SK-N-SH (cell line): ENCODE measurements around the gene HHAT. TPM values are rescaled to one million over a fixed set of nuclear protein-coding genes. Genes with fewer than 3 reads are reported as not detected.

Experiments used
- CTCF ChIA-PET: fragments of 300-600, 350-600 bp; formaldehyde crosslinking; extraction: SDS; loops from one replicate; lab custom pipeline; 2021; lab: Yijun Ruan, JAX
- POLR2A ChIA-PET: fragments of 350-600 bp; sonication (Branson Sonifier 250); formaldehyde crosslinking; extraction: SDS; loops from one replicate; lab custom pipeline; 2020; ENCODE audit warnings: antibody characterized with exemption, inconsistent platforms; lab: Yijun Ruan, JAX
- DNase-seq: peaks from one replicate; pipeline ENCODE4 v3.0.0; 2012
- H2AFZ ChIP-seq: fragments of 200-600 bp; sonication (generic); 2 replicates; pipeline ENCODE4 v1.8.1; 2016; ENCODE audit warnings: antibody characterized with exemption, mild to moderate bottlenecking, low read depth
- H3F3A ChIP-seq: fragments of 200-600 bp; sonication (generic); replicated peaks from 2 replicates; pipeline ENCODE3; 2016; ENCODE audit warnings: antibody characterized with exemption, mild to moderate bottlenecking; ENCODE audit not compliant: insufficient read depth
- H3K27ac ChIP-seq, 2 experiments: fragments of 200-500 bp in 1 of 2; fragments of 200-600 bp in 1 of 2; sonication (Bioruptor generic) in 1 of 2; sonication (generic), shearing (Covaris generic) in 1 of 2; 2 replicates each; pipeline versions ENCODE4 v1.5.1 to v1.6.1; 2014 to 2016; ENCODE audit warnings: low read depth in 2 of 2, inconsistent platforms in 1 of 2, low read length in 1 of 2, mild to moderate bottlenecking in 1 of 2, mixed read lengths in 1 of 2
- H3K27me3 ChIP-seq: fragments of 200-600 bp; sonication (generic), shearing (Covaris generic); 2 replicates; pipeline ENCODE4 v1.6.1; 2016; ENCODE audit warnings: mixed run types; ENCODE audit not compliant: insufficient read depth
- H3K36me3 ChIP-seq, 2 experiments: fragments of 200-500 bp in 1 of 2; fragments of 200-600 bp in 1 of 2; sonication (Bioruptor generic) in 1 of 2; sonication (generic) in 1 of 2; replicated peaks in 1 of 2; 2 replicates each; pipeline versions ENCODE3 to v1.5.1; 2014 to 2016; ENCODE audit warnings: low read length in 1 of 2, mild to moderate bottlenecking in 1 of 2; ENCODE audit not compliant: insufficient read depth in 2 of 2, control insufficient read depth in 1 of 2
- H3K4me1 ChIP-seq, 2 experiments: fragments of 200-500 bp in 1 of 2; fragments of 200-600 bp in 1 of 2; sonication (Bioruptor generic) in 1 of 2; sonication (generic), shearing (Covaris generic) in 1 of 2; 2 replicates each; pipeline versions ENCODE4 v1.5.1 to v1.6.1; 2014 to 2016; ENCODE audit warnings: low read depth in 1 of 2, low read length in 1 of 2, mixed run types in 1 of 2; ENCODE audit not compliant: insufficient read depth in 2 of 2, control insufficient read depth in 1 of 2
- H3K4me2 ChIP-seq: fragments of 200-600 bp; sonication (generic), shearing (Covaris generic); 2 replicates; pipeline ENCODE4 v1.6.1; 2017; ENCODE audit warnings: mixed run types
- H3K4me3 ChIP-seq, 2 experiments: fragments of 200-500 bp in 1 of 2; fragments of 200-600 bp in 1 of 2; sonication (Bioruptor generic) in 1 of 2; sonication (generic), shearing (Covaris generic) in 1 of 2; 2 replicates each; pipeline versions ENCODE4 v1.5.1 to v1.8.1; 2014 to 2016; ENCODE audit warnings: low read depth in 2 of 2, inconsistent platforms in 1 of 2, low read length in 1 of 2, mild to moderate bottlenecking in 1 of 2, mixed read lengths in 1 of 2, moderate library complexity in 1 of 2
- H3K79me2 ChIP-seq: fragments of 200-600 bp; sonication (generic); 2 replicates; pipeline ENCODE4 v1.8.1; 2017; ENCODE audit warnings: mild to moderate bottlenecking; ENCODE audit not compliant: insufficient read depth
- H3K9ac ChIP-seq: fragments of 200-600 bp; sonication (generic); 2 replicates; pipeline ENCODE4 v1.6.1; 2017; ENCODE audit warnings: mixed run types
- H3K9me2 ChIP-seq: fragments of 200-600 bp; sonication (generic); 2 replicates; pipeline ENCODE4 v1.6.1; 2017; ENCODE audit warnings: mixed run types
- H3K9me3 ChIP-seq: fragments of 200-600 bp; sonication (generic); 2 replicates; pipeline ENCODE4 v1.6.1; 2017; ENCODE audit warnings: mixed run types, mild to moderate bottlenecking, moderate library complexity
- H4K20me1 ChIP-seq: fragments of 200-600 bp; sonication (generic); 2 replicates; pipeline ENCODE4 v1.6.1; 2017; ENCODE audit warnings: mild to moderate bottlenecking, mixed run types; ENCODE audit not compliant: insufficient read depth
- EP300 ChIP-seq, 2 experiments: IDR thresholded peaks; 2 replicates each; pipeline versions ENCODE4 v1.4.0 to v1.6.1; 2012; ENCODE audit warnings: borderline replicate concordance in 1 of 2, low read depth in 1 of 2, low read length in 1 of 2
- EZH2phosphoT487 ChIP-seq: fragments of 200-600 bp; sonication (generic); IDR thresholded peaks from 2 replicates; pipeline ENCODE4 v1.6.1; 2017; ENCODE audit warnings: low read depth, mixed run types, mild to moderate bottlenecking, antibody characterized with exemption, moderate library complexity, borderline replicate concordance
- FOXJ3 ChIP-seq: sonication (generic); formaldehyde crosslinking; IDR thresholded peaks from 2 replicates; pipeline ENCODE4 v1.5.1; 2020; ENCODE audit warnings: mild to moderate bottlenecking, missing genetic modification reagents
- GABPA ChIP-seq: IDR thresholded peaks from 2 replicates; pipeline ENCODE4 v1.4.0; 2012; ENCODE audit warnings: low read depth, mild to moderate bottlenecking
- JUND ChIP-seq: IDR thresholded peaks from 2 replicates; pipeline ENCODE4 v1.4.0; 2012
- NFIC ChIP-seq: IDR thresholded peaks from 2 replicates; pipeline ENCODE4 v1.4.0; 2012; ENCODE audit warnings: borderline replicate concordance
- POLR2AphosphoS5 ChIP-seq: IDR thresholded peaks from 2 replicates; pipeline ENCODE4 v1.6.1; 2012; ENCODE audit warnings: low read depth, low read length
- RFX5 ChIP-seq: IDR thresholded peaks from 2 replicates; pipeline ENCODE4 v1.6.1; 2012; ENCODE audit warnings: mild to moderate bottlenecking, improper control_type of control experiment, low read length
- TCF12 ChIP-seq: IDR thresholded peaks from 2 replicates; pipeline ENCODE4 v1.4.0; 2012
- TEAD4 ChIP-seq: IDR thresholded peaks from 2 replicates; pipeline ENCODE4 v1.4.0; 2012; ENCODE audit warnings: mild to moderate bottlenecking, borderline replicate concordance; ENCODE audit not compliant: insufficient read depth
- WGBS: methylation state at CpG from one replicate; pipeline ENCODE4 v1.1.6; 2017; ENCODE audit warnings: low lambda C conversion rate; 5-methylcytosine and 5-hydroxymethylcytosine counted together
- polyA plus RNA-seq, 3 experiments: library from polyadenylated mRNA; depleted of rRNA; stranded (reverse); fragments of >200 nt; gene quantifications; 2 replicates each; pipeline ENCODE4 v1.2.3, GENCODE V29; 2012
- TF ChIP-seq, protein P1 (sequence below): fragments of 150-350 bp; IDR thresholded peaks from 2 replicates; pipeline ENCODE4 v1.6.1; 2017; ENCODE audit warnings: antibody characterized with exemption, low read length, low read depth, borderline replicate concordance
- TF ChIP-seq, protein P2 (sequence below): fragments of 150-350 bp; IDR thresholded peaks from 2 replicates; pipeline ENCODE4 v1.6.1; 2016; ENCODE audit warnings: mild to moderate bottlenecking, low read depth, low read length

HHAT gene
- polyA plus RNA-seq, 1 of the 3 experiments (the other 2 are of a cell fraction) = 8.1 TPM

DNA sequence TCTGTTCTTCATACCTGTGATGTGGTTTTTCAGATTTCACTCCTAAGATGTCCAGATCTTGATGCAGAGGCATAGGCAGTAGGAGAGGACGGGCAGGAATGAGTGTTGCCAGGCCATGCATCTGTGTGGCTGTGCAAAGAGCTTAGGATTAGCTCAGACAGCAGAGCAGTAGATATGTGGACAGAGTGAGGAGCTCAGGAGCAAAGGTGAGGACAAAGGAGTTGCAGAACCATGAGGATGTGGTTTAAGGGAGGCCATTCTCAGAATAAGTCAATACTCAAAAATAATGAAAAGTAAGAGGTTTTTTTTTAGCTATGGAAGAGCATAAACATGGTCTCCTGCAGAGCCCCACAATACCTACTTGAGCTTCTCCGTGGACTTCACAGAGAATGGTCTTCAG lies 158.3 kb downstream of the HHAT start:
- ChIA-PET POLR2A (no interaction called here), CTCF (interaction anchor here (0.7 to 1.4 kb wide), 4 partner anchors 9 to 647 kb away, joined by 3 to 6 read pairs (median 4); partner anchors contain the start of gene KCNH1)
- Histone ChIP-seq H4K20me1 (no peaks in the 10 kb centered on the region), H3K9me2 (no peaks in the 10 kb centered on the region), H3K9ac (no peak overlapping the region), H3K4me3 (no peak overlapping the region), H2AFZ (no peak overlapping the region), H3K79me2 (no peaks in the 10 kb centered on the region), H3F3A (no peaks in the 10 kb centered on the region), H3K9me3 (no peaks in the 10 kb centered on the region), H3K36me3 (no peaks in the 10 kb centered on the region), H3K4me1 (peaks cover 0 to 11% of the 10 kb centered on the region in 2 experiments; a peak in 2 of 4 replicates), H3K4me2 (no peak overlapping the region), H3K27ac (no peak overlapping the region), H3K27me3 (no peaks in the 10 kb centered on the region)
- no peak for DNase-seq
- 55% methylated on average over 2 of the region's 2 CpGs for WGBS
- TF ChIP-seq, protein P1, sequence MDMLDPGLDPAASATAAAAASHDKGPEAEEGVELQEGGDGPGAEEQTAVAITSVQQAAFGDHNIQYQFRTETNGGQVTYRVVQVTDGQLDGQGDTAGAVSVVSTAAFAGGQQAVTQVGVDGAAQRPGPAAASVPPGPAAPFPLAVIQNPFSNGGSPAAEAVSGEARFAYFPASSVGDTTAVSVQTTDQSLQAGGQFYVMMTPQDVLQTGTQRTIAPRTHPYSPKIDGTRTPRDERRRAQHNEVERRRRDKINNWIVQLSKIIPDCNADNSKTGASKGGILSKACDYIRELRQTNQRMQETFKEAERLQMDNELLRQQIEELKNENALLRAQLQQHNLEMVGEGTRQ = no peak
- TF ChIP-seq NFIC = no peak
- TF ChIP-seq EZH2phosphoT487 = no peak
- TF ChIP-seq JUND = no peak
- TF ChIP-seq, protein P2, sequence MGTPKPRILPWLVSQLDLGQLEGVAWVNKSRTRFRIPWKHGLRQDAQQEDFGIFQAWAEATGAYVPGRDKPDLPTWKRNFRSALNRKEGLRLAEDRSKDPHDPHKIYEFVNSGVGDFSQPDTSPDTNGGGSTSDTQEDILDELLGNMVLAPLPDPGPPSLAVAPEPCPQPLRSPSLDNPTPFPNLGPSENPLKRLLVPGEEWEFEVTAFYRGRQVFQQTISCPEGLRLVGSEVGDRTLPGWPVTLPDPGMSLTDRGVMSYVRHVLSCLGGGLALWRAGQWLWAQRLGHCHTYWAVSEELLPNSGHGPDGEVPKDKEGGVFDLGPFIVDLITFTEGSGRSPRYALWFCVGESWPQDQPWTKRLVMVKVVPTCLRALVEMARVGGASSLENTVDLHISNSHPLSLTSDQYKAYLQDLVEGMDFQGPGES = no peak
- TF ChIP-seq FOXJ3 = no peak

DNA sequence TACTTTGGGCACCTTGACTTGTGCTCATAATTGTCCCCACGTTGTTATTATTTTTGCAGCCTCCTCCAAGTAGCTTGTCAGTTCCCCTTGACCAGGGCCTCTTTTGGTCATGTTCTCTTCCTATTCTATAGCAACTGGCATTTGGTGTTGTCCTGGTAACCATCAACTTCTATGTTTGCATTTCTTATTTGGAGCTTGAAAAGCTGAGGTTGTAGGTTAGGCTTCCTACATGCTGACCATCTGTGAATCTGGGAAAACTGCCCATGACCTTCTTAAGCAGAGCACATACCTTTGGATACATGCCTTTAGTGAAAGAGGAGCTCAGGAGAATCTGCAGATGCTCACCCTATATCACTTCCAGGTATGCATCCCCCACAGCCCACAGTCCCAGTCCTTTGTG lies 160.8 kb downstream of the HHAT start:
- POLR2A ChIA-PET = no interaction called here
- Histone ChIP-seq H3K9ac (no peak overlapping the region), H3K4me2 (no peak overlapping the region), H3F3A (no peaks in the 10 kb centered on the region), H3K27me3 (no peaks in the 10 kb centered on the region), H3K36me3 (no peaks in the 10 kb centered on the region), H3K79me2 (no peaks in the 10 kb centered on the region), H3K27ac (peak overlapping the region in 1 of 2 experiments; percentile 74; a peak in 1 of 4 replicates), H4K20me1 (no peaks in the 10 kb centered on the region), H3K9me2 (no peaks in the 10 kb centered on the region), H3K9me3 (no peaks in the 10 kb centered on the region), H3K4me3 (no peak overlapping the region), H3K4me1 (peaks cover 0 to 11% of the 10 kb centered on the region in 2 experiments; a peak in 2 of 4 replicates), H2AFZ (no peak overlapping the region)
- CTCF ChIA-PET = interaction anchor here (0.6 to 1.0 kb wide), 2 partner anchors 384 to 644 kb away, joined by 3 to 4 read pairs; partner anchors contain the start of gene KCNH1
- WGBS = 18% methylated on average over 1 of the region's 1 CpG
- TF ChIP-seq TCF12 = peak; percentile 31; the same call in 1 of the 2 replicates
- TF ChIP-seq TEAD4 = no peak
- TF ChIP-seq RFX5 = no peak
- TF ChIP-seq NFIC = no peak
- DNase-seq = no peak

DNA sequence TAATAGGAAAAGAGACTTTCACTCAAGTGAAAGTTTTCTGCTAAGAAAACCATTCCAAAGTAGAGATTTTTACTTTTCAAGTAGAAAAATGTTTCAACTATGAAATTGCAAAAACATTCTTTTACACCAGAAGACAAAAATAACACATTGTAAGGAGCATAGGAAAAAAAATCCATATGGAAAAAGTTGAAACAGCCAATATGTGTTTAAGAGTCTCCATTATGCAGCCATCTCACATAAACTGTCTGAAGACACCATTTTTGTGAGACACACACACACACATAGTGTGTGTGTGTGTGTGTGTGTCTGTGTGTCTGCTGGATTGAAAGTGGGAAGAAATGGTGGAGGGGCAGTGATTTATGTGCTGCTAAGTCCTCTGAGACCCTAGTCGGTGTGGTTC lies 162.1 kb downstream of the HHAT start:
- peaks cover 0 to 11% of the 10 kb centered on the region in 2 experiments; a peak in 2 of 4 replicates for H3K4me1 ChIP-seq
- peak overlapping the region in 1 of 2 experiments; percentile 74; a peak in 1 of 4 replicates for H3K27ac ChIP-seq
- POLR2A ChIA-PET = no interaction called here

More for the DNA sequence above, 162.1 kb downstream of the HHAT start:
- no peak overlapping the region for H3K9ac ChIP-seq
- no peak overlapping the region for H2AFZ ChIP-seq
- no peak for DNase-seq
- CTCF ChIA-PET = no interaction called here
- no peaks in the 10 kb centered on the region for H4K20me1 ChIP-seq
- H3K9me2 ChIP-seq = no peaks in the 10 kb centered on the region
- H3K9me3 ChIP-seq = no peaks in the 10 kb centered on the region
- H3K4me2 ChIP-seq = no peak overlapping the region
- H3K36me3 ChIP-seq = no peaks in the 10 kb centered on the region
- H3K79me2 ChIP-seq = no peaks in the 10 kb centered on the region
- 67% methylated on average over 1 of the region's 1 CpG for WGBS
- H3K4me3 ChIP-seq = no peak overlapping the region
- no peak for TF ChIP-seq POLR2AphosphoS5
- no peak for TF ChIP-seq GABPA
- no peak for TF ChIP-seq EP300 (IDR thresholded peaks at IDR 0.05; ENCODE audit: borderline replicate concordance in 1 of 2, low read depth in 1 of 2, low read length in 1 of 2)
- no peaks in the 10 kb centered on the region for H3F3A ChIP-seq
- no peaks in the 10 kb centered on the region for H3K27me3 ChIP-seq
